ENCODE results near the gene NPFFR1.
A peak's percentile ranks its signal among the peaks of the same experiment; 100 is the strongest.

Gene NPFFR1

GRCh38 chr10:70296406-70296899 lies 12.6 kb upstream of the NPFFR1 start:
- no peak for TF ChIP-seq CTCF (IDR thresholded peaks at IDR 0.05; ENCODE audit: insufficient read depth, low read length, missing control alignments)
- POLR2A ChIA-PET, result no interaction called here
- CTCF ChIA-PET, result interaction anchor here (0.9 to 1.0 kb wide), 2 partner anchors 29 to 68 kb away, joined by 3 to 4 read pairs; no protein-coding TSS in a partner anchor
- DNase-seq (ENCODE audit: low read depth, low spot score), result peak; percentile 16
- no peak overlapping the region for H3K4me3 ChIP-seq (ENCODE audit: low read depth, low read length)

- CTCF ChIA-PET, result interaction anchor here (0.9 kb wide), 1 partner anchor 68 kb away, joined by 3 read pairs; no protein-coding TSS in a partner anchor
- DNase-seq (ENCODE audit: low read depth, low spot score), result no peak
- POLR2A ChIA-PET, result no interaction called here
- H3K4me3 ChIP-seq (ENCODE audit: low read depth, low read length), result no peak overlapping the region
- TF ChIP-seq CTCF (IDR thresholded peaks at IDR 0.05; ENCODE audit: insufficient read depth, low read length, missing control alignments), result no peak
These were observed 12.1 kb upstream of the NPFFR1 start for GRCh38 chr10:70295926-70296325.

GRCh38 chr10:70295321-70295720 lies 11.5 kb upstream of the NPFFR1 start:
- TF ChIP-seq CTCF (IDR thresholded peaks at IDR 0.05; ENCODE audit: insufficient read depth, low read length, missing control alignments), result no peak
- no peak for DNase-seq (ENCODE audit: low read depth, low spot score)
- H3K4me3 ChIP-seq (ENCODE audit: low read depth, low read length), result no peak overlapping the region
- POLR2A ChIA-PET, result no interaction called here
- CTCF ChIA-PET, result no interaction called here

GRCh38 chr10:70293169-70293843 lies 9.5 kb upstream of the NPFFR1 start:
- DNase-seq (ENCODE audit: low read depth, low spot score), result no peak
- CTCF ChIA-PET, result interaction anchor here (0.7 to 2.1 kb wide), 4 partner anchors 21 to 89 kb away, joined by 3 to 10 read pairs (median 4); no protein-coding TSS in a partner anchor
- POLR2A ChIA-PET, result no interaction called here
- no peak overlapping the region for H3K4me3 ChIP-seq (ENCODE audit: low read depth, low read length)
- no peak for TF ChIP-seq CTCF (IDR thresholded peaks at IDR 0.05; ENCODE audit: insufficient read depth, low read length, missing control alignments)

GRCh38 chr10:70292004-70292403 lies 8.2 kb upstream of the NPFFR1 start:
- CTCF ChIA-PET, result interaction anchor here (1.7 to 2.1 kb wide), 2 partner anchors 19 to 72 kb away, joined by 7 to 10 read pairs; no protein-coding TSS in a partner anchor
- no peak for DNase-seq (ENCODE audit: low read depth, low spot score)
- POLR2A ChIA-PET, result no interaction called here
- no peak for TF ChIP-seq CTCF (IDR thresholded peaks at IDR 0.05; ENCODE audit: insufficient read depth, low read length, missing control alignments)
- H3K4me3 ChIP-seq (ENCODE audit: low read depth, low read length), result no peak overlapping the region

GRCh38 chr10:70289739-70290138 lies 5.9 kb upstream of the NPFFR1 start:
- H3K4me3 ChIP-seq (ENCODE audit: low read depth, low read length), result no peak overlapping the region
- POLR2A ChIA-PET, result no interaction called here
- DNase-seq (ENCODE audit: low read depth, low spot score), result no peak
- CTCF ChIA-PET, result interaction anchor here (1.2 to 1.5 kb wide), 2 partner anchors 22 to 74 kb away, joined by 3 read pairs; no protein-coding TSS in a partner anchor
- TF ChIP-seq CTCF (IDR thresholded peaks at IDR 0.05; ENCODE audit: insufficient read depth, low read length, missing control alignments), result no peak

All from AG04449 (cell line).